Erythroblast (primary cell): ENCODE measurements around the gene TUFT1.

ENCODE experiments used
- GATA1 ChIP-seq: IDR thresholded peaks from 2 replicates; pipeline ENCODE4 v1.6.1; 2011; ENCODE audit warnings: low read depth, mild to moderate bottlenecking, control low read depth, low read length, moderate library complexity
- POLR2A ChIP-seq: IDR thresholded peaks from 2 replicates; pipeline ENCODE4 v1.6.1; 2011; ENCODE audit warnings: mild to moderate bottlenecking, low read length

DNA sequence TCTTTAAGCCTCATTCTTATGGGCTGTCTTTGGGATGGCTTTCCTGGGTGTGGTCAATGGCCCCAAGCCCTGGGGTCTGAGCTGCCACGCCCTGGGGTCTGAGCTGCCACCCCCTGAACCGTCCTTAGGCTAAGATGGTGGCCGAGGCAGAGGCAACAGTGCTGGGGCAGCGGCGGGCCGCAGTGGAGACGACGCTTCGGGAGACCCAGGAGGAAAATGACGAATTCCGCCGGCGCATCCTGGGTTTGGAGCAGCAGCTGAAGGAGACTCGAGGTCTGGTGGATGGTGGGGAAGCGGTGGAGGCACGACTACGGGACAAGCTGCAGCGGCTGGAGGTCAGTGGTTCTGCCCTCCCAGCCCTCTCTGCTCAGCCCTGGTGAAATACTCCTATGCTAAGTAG is 10.3 kb upstream of the TUFT1 start:
- TF ChIP-seq POLR2A (no peak), GATA1 (no peak)
